IMR-90 (cell line): Measurements from ENCODE around the gene FGF19. TPM values are rescaled to one million over a fixed set of nuclear protein-coding genes. Genes with fewer than 3 reads are reported as not detected.

ENCODE experiments used
- ATAC-seq: fragments of 200-7000 bp; cut with Tn5 transposase; 2 replicates; pipeline ENCODE4 v1.9.1; 2020; ENCODE audit warnings: low read depth, mild to moderate bottlenecking, moderate library complexity
- BruUV-seq: library from RNA; stranded (reverse); fragments of 400-500 nt; replicated peaks from 2 replicates; lab custom pipeline; 2021; lab: Mats Ljungman, UMichigan
- CTCF ChIA-PET: fragments of 300-600 bp; formaldehyde crosslinking; extraction: SDS; loops from one replicate; lab custom pipeline; 2021; ENCODE audit warnings: antibody characterized with exemption; lab: Yijun Ruan, JAX
- POLR2A ChIA-PET: fragments of 300-600 bp; sonication (Branson Sonifier 250); formaldehyde crosslinking; loops from one replicate; lab custom pipeline; 2022; ENCODE audit warnings: antibody characterized with exemption; ENCODE audit not compliant: unreplicated experiment; lab: Charles Lee
- DNase-seq: peaks from one replicate; pipeline ENCODE4 v3.0.0; 2013
- H2AFZ ChIP-seq: replicated peaks from 2 replicates; pipeline ENCODE3; 2013; ENCODE audit warnings: low read length, mild to moderate bottlenecking; ENCODE audit not compliant: poor library complexity
- H2AK5ac ChIP-seq: 2 replicates; pipeline ENCODE4 v1.6.1; 2013; ENCODE audit warnings: low read depth, low read length, inconsistent platforms
- H2AK9ac ChIP-seq: replicated peaks from 2 replicates; pipeline ENCODE3; 2013; ENCODE audit warnings: mild to moderate bottlenecking, low read depth, low read length, moderate library complexity; ENCODE audit not compliant: poor library complexity
- H2BK120ac ChIP-seq: 2 replicates; pipeline ENCODE4 v1.6.1; 2013; ENCODE audit warnings: low read depth, low read length, inconsistent platforms
- H2BK15ac ChIP-seq: 3 replicates; pipeline ENCODE4 v1.6.1; 2013; ENCODE audit warnings: low read depth, low read length, inconsistent platforms
- H2BK20ac ChIP-seq: 2 replicates; pipeline ENCODE4 v1.6.1; 2013; ENCODE audit warnings: low read depth, mild to moderate bottlenecking, inconsistent platforms, low read length, moderate library complexity
- H2BK5ac ChIP-seq: 2 replicates; pipeline ENCODE4 v1.6.1; 2013; ENCODE audit warnings: mild to moderate bottlenecking, low read depth, low read length, inconsistent platforms; ENCODE audit not compliant: poor library complexity, severe bottlenecking
- H3K14ac ChIP-seq: replicated peaks from 2 replicates; pipeline ENCODE4 v1.6.1; 2013; ENCODE audit warnings: low read depth, low read length, inconsistent platforms
- H3K18ac ChIP-seq: 2 replicates; pipeline ENCODE4 v1.6.1; 2013; ENCODE audit warnings: low read depth, low read length, control low read depth
- H3K23ac ChIP-seq: 2 replicates; pipeline ENCODE4 v1.6.1; 2013; ENCODE audit warnings: low read depth, low read length, inconsistent platforms
- H3K27ac ChIP-seq: 2 replicates; pipeline ENCODE4 v1.5.1; 2013; ENCODE audit warnings: mild to moderate bottlenecking, control low read depth, low read length; ENCODE audit not compliant: insufficient read depth
- H3K27me3 ChIP-seq: 2 replicates; pipeline ENCODE4 v1.6.1; 2013; ENCODE audit warnings: low read length; ENCODE audit not compliant: control insufficient read depth, insufficient read depth
- H3K36me3 ChIP-seq: 2 replicates; pipeline ENCODE4 v1.6.1; 2013; ENCODE audit warnings: low read length, mixed read lengths; ENCODE audit not compliant: control insufficient read depth, insufficient read depth
- H3K4ac ChIP-seq: 2 replicates; pipeline ENCODE4 v1.6.1; 2013; ENCODE audit warnings: low read depth, low read length, inconsistent platforms
- H3K4me1 ChIP-seq: 2 replicates; pipeline ENCODE4 v1.6.1; 2013; ENCODE audit warnings: low read length, mixed read lengths; ENCODE audit not compliant: control insufficient read depth, insufficient read depth
- H3K4me2 ChIP-seq: 2 replicates; pipeline ENCODE4 v1.6.1; 2013; ENCODE audit warnings: low read depth, mild to moderate bottlenecking, control low read depth, low read length, moderate library complexity
- H3K4me3 ChIP-seq: 2 replicates; pipeline ENCODE4 v1.5.1; 2013; ENCODE audit warnings: low read depth, mild to moderate bottlenecking, control low read depth, low read length, moderate library complexity; ENCODE audit not compliant: insufficient read depth
- H3K56ac ChIP-seq: 2 replicates; pipeline ENCODE4 v1.6.1; 2013; ENCODE audit warnings: low read length, inconsistent platforms; ENCODE audit not compliant: insufficient read depth; ENCODE audit errors: extremely low read depth
- H3K79me1 ChIP-seq, 2 experiments: 2 replicates each; pipeline ENCODE4 v1.6.1; 2013; ENCODE audit warnings: low read length in 2 of 2, inconsistent platforms in 1 of 2, low read depth in 1 of 2
- H3K9ac ChIP-seq: 2 replicates; pipeline ENCODE4 v1.6.1; 2013; ENCODE audit warnings: low read depth, low read length, control low read depth
- H3K9me1 ChIP-seq: 2 replicates; pipeline ENCODE4 v1.6.1; 2013; ENCODE audit warnings: low read length, inconsistent platforms; ENCODE audit not compliant: insufficient read depth
- H3K9me3 ChIP-seq: 2 replicates; pipeline ENCODE4 v1.6.1; 2013; ENCODE audit warnings: low read length; ENCODE audit not compliant: control insufficient read depth, insufficient read depth
- H4K20me1 ChIP-seq: 2 replicates; pipeline ENCODE4 v1.6.1; 2013; ENCODE audit warnings: low read length, inconsistent platforms; ENCODE audit not compliant: insufficient read depth
- H4K5ac ChIP-seq: 2 replicates; pipeline ENCODE4 v1.6.1; 2013; ENCODE audit warnings: mild to moderate bottlenecking, low read depth, low read length, control low read depth
- H4K8ac ChIP-seq, 2 experiments: 2 replicates each; pipeline ENCODE4 v1.6.1; 2013; ENCODE audit warnings: low read depth in 2 of 2, low read length in 2 of 2, control low read depth in 1 of 2, inconsistent platforms in 1 of 2
- H4K91ac ChIP-seq: 2 replicates; pipeline ENCODE4 v1.6.1; 2013; ENCODE audit warnings: low read depth, low read length, inconsistent platforms; ENCODE audit not compliant: insufficient read depth
- BHLHE40 ChIP-seq: fragments of 150-350 bp; IDR thresholded peaks from 2 replicates; pipeline ENCODE4 v1.6.1; 2016; ENCODE audit warnings: mild to moderate bottlenecking, low read depth, low read length
- FOS ChIP-seq: fragments of 150-350 bp; IDR thresholded peaks from 2 replicates; pipeline ENCODE4 v1.6.1; 2016; ENCODE audit warnings: low read depth, low read length
- MXI1 ChIP-seq: IDR thresholded peaks from 2 replicates; pipeline ENCODE4 v1.6.1; 2012; ENCODE audit warnings: low read depth, mild to moderate bottlenecking, low read length, moderate library complexity, borderline replicate concordance
- POLR2A ChIP-seq: IDR thresholded peaks from 2 replicates; pipeline ENCODE4 v1.6.1; 2012; ENCODE audit warnings: mild to moderate bottlenecking, low read depth, low read length
- RAD21 ChIP-seq: IDR thresholded peaks from 2 replicates; pipeline ENCODE4 v1.6.1; 2012; ENCODE audit warnings: low read length, improper control_type of control experiment
- RCOR1 ChIP-seq: IDR thresholded peaks from 2 replicates; pipeline ENCODE4 v1.6.1; 2012; ENCODE audit warnings: mild to moderate bottlenecking, low read length, improper control_type of control experiment; ENCODE audit not compliant: insufficient replicate concordance
- RFX5 ChIP-seq: IDR thresholded peaks from 2 replicates; pipeline ENCODE4 v1.8.0; 2012; ENCODE audit warnings: low read depth, mild to moderate bottlenecking, low read length, moderate library complexity
- SMC3 ChIP-seq: fragments of 150-350 bp; IDR thresholded peaks from 2 replicates; pipeline ENCODE4 v1.6.1; 2016; ENCODE audit warnings: low read depth, mild to moderate bottlenecking, antibody characterized with exemption, low read length, moderate library complexity
- WGBS, 2 experiments: methylation state at CpG; one replicate each; pipeline versions ENCODE4 v1.1.5 to v1.1.7; 2013; ENCODE audit warnings: missing lambda C conversion rate in 2 of 2; ENCODE audit not compliant: insufficient read length in 1 of 2; ENCODE audit errors: extremely low coverage in 2 of 2; 5-methylcytosine and 5-hydroxymethylcytosine counted together
- dilution Hi-C: fragments of 300-500 bp; cut with HindIII; formaldehyde crosslinking; loops from one replicate; pipeline ENCODE4 v1.14.3; 2018; ENCODE audit warnings: low sequenced_read_pairs; ENCODE audit not compliant: unreplicated experiment
- in situ Hi-C: fragments of 300-500 bp; cut with MboI; formaldehyde crosslinking; loops from 3 replicates; pipeline ENCODE4 v1.14.3; 2019; ENCODE audit warnings: low sequenced_read_pairs, inconsistent platforms, mixed read lengths
- intact Hi-C: fragments of 100-400 bp; cut with micrococcal nuclease; formaldehyde crosslinking; loops from 2 replicates; pipeline ENCODE4 v1.10.0; 2022
- polyA plus RNA-seq, 3 experiments: library from polyadenylated mRNA; depleted of rRNA; stranded (reverse); fragments of >200 nt; gene quantifications; 2 replicates each; pipeline ENCODE4 v1.2.3, GENCODE V29; 2012; ENCODE audit warnings: low replicate concordance in 1 of 3
- total RNA-seq: library from RNA; depleted of rRNA; stranded (reverse); fragments of >200 nt; gene quantifications from 2 replicates; pipeline ENCODE4 v1.2.3, GENCODE V29; 2012
- TF ChIP-seq, protein P1 (sequence below): fragments of 150-350 bp; IDR thresholded peaks from 2 replicates; pipeline ENCODE4 v1.6.1; 2017; ENCODE audit warnings: mild to moderate bottlenecking, antibody characterized with exemption, low read length, low read depth

Gene FGF19
- total and polyA plus RNA-seq, 2 of the 4 experiments (the other 2 are of a cell fraction), result not detected

DNA sequence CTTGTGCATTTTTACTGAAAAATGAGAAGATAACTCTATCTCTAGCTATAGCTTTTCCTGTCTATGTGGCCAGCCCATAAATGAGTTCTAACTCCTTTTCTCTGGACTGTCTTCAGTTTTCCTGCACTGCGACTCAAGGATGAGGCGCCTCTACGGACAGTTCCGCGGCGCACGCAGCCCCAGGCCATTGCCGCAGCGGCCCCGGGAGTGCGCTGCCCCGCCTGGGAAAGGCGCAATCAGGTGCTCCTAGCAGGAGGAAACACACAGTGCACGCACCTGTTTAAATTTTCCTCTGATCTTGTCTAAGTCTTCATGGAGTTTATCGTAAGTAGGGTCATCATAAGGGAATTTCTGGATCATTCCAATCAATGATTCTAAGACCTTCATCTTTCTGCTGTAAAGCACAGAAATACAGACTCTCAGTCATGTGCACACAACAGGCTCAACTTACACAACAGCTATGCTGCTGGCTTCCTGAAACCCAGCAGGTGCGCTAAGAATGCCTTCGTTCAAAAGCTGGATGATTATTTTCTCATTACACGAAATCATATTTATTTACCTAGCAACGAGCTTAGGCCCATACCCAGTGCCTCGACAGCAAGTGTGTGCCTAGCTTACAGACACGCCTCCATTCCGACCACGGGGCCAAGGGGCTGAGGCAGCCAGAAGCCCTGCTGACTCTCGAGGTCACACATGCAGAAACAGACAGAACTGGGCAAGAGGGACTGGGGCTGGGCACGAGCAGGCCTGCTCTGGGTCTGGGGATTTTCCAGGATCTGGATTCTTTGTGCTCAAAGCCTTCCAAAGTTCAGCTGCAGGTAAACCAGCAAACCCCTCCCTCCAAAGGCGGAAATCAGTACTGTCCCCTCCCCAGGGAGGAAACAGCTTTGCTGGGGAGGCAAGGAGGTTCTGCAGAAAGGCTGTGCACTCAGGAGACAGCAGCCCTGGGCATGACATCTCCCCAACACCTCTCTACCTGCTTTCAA lies 35.9 kb downstream of the FGF19 start:
- H4K91ac ChIP-seq, result no peak overlapping the region
- H2BK15ac ChIP-seq, result no peak overlapping the region
- no peak for DNase-seq
- H3K79me1 ChIP-seq, result peaks cover 24 to 64% of the 10 kb centered on the region in 2 experiments
- whole genome bisulfite sequencing, 2 experiments, result 88% methylated on average over 12 of the region's 26 CpGs; no CpG with 5 or more reads in 1 of the 2 experiments
- no peak for ATAC-seq
- H3K36me3 ChIP-seq, result peaks cover 45% of the 10 kb centered on the region
- H4K5ac ChIP-seq, result no peak overlapping the region
- TF ChIP-seq RAD21 (no peak), MXI1 (no peak), RCOR1 (no peak), SMC3 (no peak), RFX5 (no peak), BHLHE40 (no peak), FOS (no peak), POLR2A (no peak)
- TF ChIP-seq, protein P1, sequence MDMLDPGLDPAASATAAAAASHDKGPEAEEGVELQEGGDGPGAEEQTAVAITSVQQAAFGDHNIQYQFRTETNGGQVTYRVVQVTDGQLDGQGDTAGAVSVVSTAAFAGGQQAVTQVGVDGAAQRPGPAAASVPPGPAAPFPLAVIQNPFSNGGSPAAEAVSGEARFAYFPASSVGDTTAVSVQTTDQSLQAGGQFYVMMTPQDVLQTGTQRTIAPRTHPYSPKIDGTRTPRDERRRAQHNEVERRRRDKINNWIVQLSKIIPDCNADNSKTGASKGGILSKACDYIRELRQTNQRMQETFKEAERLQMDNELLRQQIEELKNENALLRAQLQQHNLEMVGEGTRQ, result no peak
- no peak overlapping the region for H3K4me3 ChIP-seq
- no TSS peak for BruUV-seq
- H4K20me1 ChIP-seq, result peaks cover 8% of the 10 kb centered on the region
- intact Hi-C loops (no loop called here), dilution Hi-C loops (no loop called here), in situ Hi-C loops (loop anchor here (25.0 kb wide), 2 partner anchors 731 to 1056 kb away; no protein-coding TSS in a partner anchor)
- H3K27me3 ChIP-seq, result no peaks in the 10 kb centered on the region
- no peak overlapping the region for H3K18ac ChIP-seq
- H2BK5ac ChIP-seq, result no peak overlapping the region
- no peak overlapping the region for H3K14ac ChIP-seq
- no peaks in the 10 kb centered on the region for H3K9me1 ChIP-seq
- no peak overlapping the region for H2AFZ ChIP-seq
- H2AK5ac ChIP-seq, result no peak overlapping the region
- H2BK120ac ChIP-seq, result no peak overlapping the region
- H2AK9ac ChIP-seq, result peak overlapping the region; percentile 65
- no peak overlapping the region for H3K23ac ChIP-seq
- no peak overlapping the region for H3K27ac ChIP-seq
- H3K4me1 ChIP-seq, result peaks cover 2% of the 10 kb centered on the region; the same call in 1 of the 2 replicates
- no peak overlapping the region for H3K9ac ChIP-seq
- H4K8ac ChIP-seq, result no peak overlapping the region
- H3K4me2 ChIP-seq, result no peak overlapping the region
- ChIA-PET CTCF (no interaction called here), POLR2A (no interaction called here)
- H3K9me3 ChIP-seq, result no peaks in the 10 kb centered on the region
- H3K4ac ChIP-seq, result no peak overlapping the region
- no peak overlapping the region for H2BK20ac ChIP-seq
- H3K56ac ChIP-seq, result no peak overlapping the region
